Chondrocyte (in vitro differentiated cells): Measurements from ENCODE around the gene NAA38. TPM values are rescaled to one million over a fixed set of nuclear protein-coding genes. Genes with fewer than 3 reads are reported as not detected.

Experiments used
- DNase-seq: peaks from one replicate; pipeline ENCODE4 v3.0.0; 2021; ENCODE audit warnings: mixed read lengths, low spot score
- H3K27ac Mint-ChIP-seq: one replicate; pipeline ENCODE4 v1.8.0; 2021; ENCODE audit warnings: mild to moderate bottlenecking, moderate library complexity, mixed read lengths; ENCODE audit not compliant: unreplicated experiment
- H3K27me3 Mint-ChIP-seq: 2 replicates; pipeline ENCODE4 v1.8.0; 2021; ENCODE audit warnings: low read depth, mixed read lengths
- H3K36me3 Mint-ChIP-seq: 2 replicates; pipeline ENCODE4 v1.8.0; 2021; ENCODE audit warnings: low read depth, mixed read lengths
- H3K4me1 Mint-ChIP-seq: 2 replicates; pipeline ENCODE4 v1.8.0; 2021; ENCODE audit warnings: low read depth, mild to moderate bottlenecking, mixed read lengths
- H3K4me3 Mint-ChIP-seq: one replicate; pipeline ENCODE4 v1.8.0; 2021; ENCODE audit warnings: mild to moderate bottlenecking, moderate library complexity, mixed read lengths; ENCODE audit not compliant: unreplicated experiment
- H3K9me3 Mint-ChIP-seq: 2 replicates; pipeline ENCODE4 v1.8.0; 2021; ENCODE audit warnings: low read depth, mixed read lengths
- CTCF ChIP-seq: fragments of 200-600 bp; sonication (generic); IDR thresholded peaks from 2 replicates; pipeline ENCODE4 v1.5.0; 2021; ENCODE audit warnings: antibody characterized with exemption, mild to moderate bottlenecking, moderate library complexity
- total RNA-seq: library from RNA; stranded (reverse); gene quantifications from 3 replicates; pipeline ENCODE4 v1.2.1, GENCODE V29; 2021

Gene NAA38
- total RNA-seq, 1 donor from 2014 or later: 52.9 TPM

GRCh38 chr17:7887482-7888183 is 30.3 kb upstream of the NAA38 start:
- Mint-ChIP-seq H3K4me3 (no peak overlapping the region), H3K27me3 (no peaks in the 10 kb centered on the region), H3K4me1 (peaks cover 3% of the 10 kb centered on the region), H3K36me3 (peaks cover 11% of the 10 kb centered on the region), H3K27ac (no peak overlapping the region), H3K9me3 (no peaks in the 10 kb centered on the region)
- TF ChIP-seq CTCF: no peak
- no peak for DNase-seq

GRCh38 chr17:7887038-7887481 is 29.7 kb upstream of the NAA38 start:
- no peak for DNase-seq
- H3K27ac Mint-ChIP-seq: no peak overlapping the region
- H3K4me3 Mint-ChIP-seq: no peak overlapping the region
- peak; percentile 47 for TF ChIP-seq CTCF
- no peaks in the 10 kb centered on the region for H3K9me3 Mint-ChIP-seq
- no peaks in the 10 kb centered on the region for H3K27me3 Mint-ChIP-seq
- peaks cover 3% of the 10 kb centered on the region for H3K4me1 Mint-ChIP-seq
- peaks cover 10% of the 10 kb centered on the region for H3K36me3 Mint-ChIP-seq

GRCh38 chr17:7886227-7887037 is 29.1 kb upstream of the NAA38 start:
- no peak for DNase-seq
- Mint-ChIP-seq H3K4me1 (peaks cover 3% of the 10 kb centered on the region), H3K27ac (no peak overlapping the region), H3K27me3 (no peaks in the 10 kb centered on the region), H3K9me3 (no peaks in the 10 kb centered on the region), H3K36me3 (peaks cover 9% of the 10 kb centered on the region), H3K4me3 (no peak overlapping the region)
- no peak for TF ChIP-seq CTCF

GRCh38 chr17:7885367-7886226 is 28.2 kb upstream of the NAA38 start:
- Mint-ChIP-seq H3K4me1 (peaks cover 3% of the 10 kb centered on the region), H3K27ac (no peak overlapping the region), H3K27me3 (no peaks in the 10 kb centered on the region), H3K9me3 (no peaks in the 10 kb centered on the region), H3K36me3 (peaks cover 6% of the 10 kb centered on the region), H3K4me3 (no peak overlapping the region)
- DNase-seq: no peak
- TF ChIP-seq CTCF: no peak
